Lung (tissue), 12 donors: ENCODE results near the gene PDCD4. TPM values are rescaled to one million over a fixed set of nuclear protein-coding genes. Genes with fewer than 3 reads are reported as not detected.

Source experiments
- ATAC-seq: fragments of 200-7000 bp; cut with Tn5 transposase; one replicate; pipeline ENCODE4 v1.9.1; 2020; ENCODE audit warnings: moderate number of reproducible peaks; ENCODE audit not compliant: insufficient read depth, low FRiP score
- DNase-seq, 3 donors: peaks; one replicate each; pipeline ENCODE4 v3.0.0-alpha.2; 2013 to 2017
- H3K27ac ChIP-seq, 2 donors: one replicate each; pipeline ENCODE4 v1.5.1; 2013; ENCODE audit warnings: mild to moderate bottlenecking in 2 of 2, moderate library complexity in 2 of 2, control low read depth in 1 of 2, inconsistent platforms in 1 of 2, low read depth in 1 of 2, low read length in 1 of 2
- H3K27me3 ChIP-seq, 3 donors: one replicate each; pipeline ENCODE4 v1.5.1; 2013; ENCODE audit warnings: low read length in 2 of 3; ENCODE audit not compliant: control insufficient read depth in 3 of 3, insufficient read depth in 3 of 3
- H3K36me3 ChIP-seq, 4 donors: one replicate each; pipeline ENCODE4 v1.5.1; 2013; ENCODE audit warnings: low read length in 4 of 4, mild to moderate bottlenecking in 1 of 4, moderate library complexity in 1 of 4; ENCODE audit not compliant: control insufficient read depth in 4 of 4, insufficient read depth in 4 of 4
- H3K4me1 ChIP-seq, 5 donors: one replicate each; pipeline ENCODE4 v1.5.1; 2013; ENCODE audit warnings: low read length in 5 of 5, mild to moderate bottlenecking in 2 of 5, moderate library complexity in 1 of 5; ENCODE audit not compliant: control insufficient read depth in 5 of 5, insufficient read depth in 5 of 5
- H3K4me3 ChIP-seq: one replicate; pipeline ENCODE4 v1.5.1; 2013; ENCODE audit warnings: mild to moderate bottlenecking, control low read depth, moderate library complexity
- H3K9ac ChIP-seq, 2 donors: one replicate each; pipeline ENCODE4 v1.5.1; 2013; ENCODE audit warnings: low read length in 2 of 2, control low read depth in 1 of 2; ENCODE audit not compliant: insufficient read depth in 1 of 2
- H3K9me3 ChIP-seq, 4 donors: one replicate each; pipeline ENCODE4 v1.5.1; 2013; ENCODE audit warnings: low read length in 3 of 4, mild to moderate bottlenecking in 1 of 4, moderate library complexity in 1 of 4; ENCODE audit not compliant: control insufficient read depth in 4 of 4, insufficient read depth in 3 of 4
- WGBS, 2 donors: extraction: QIAGEN DNeasy Blood & Tissue Kit; methylation state at CpG; one replicate each; pipeline ENCODE4 v1.1.7; 2013; 5-methylcytosine and 5-hydroxymethylcytosine counted together
- polyA plus RNA-seq, 2 donors: library from polyadenylated mRNA; stranded (reverse); fragments of 200-250 nt; gene quantifications; one replicate each; pipeline ENCODE4 v1.2.1, GENCODE V29; 2013
- total RNA-seq, 2 donors: library from RNA; depleted of rRNA in 1 of 2; stranded (reverse); fragments of >200 nt in 1 of 2; gene quantifications; one replicate each; pipeline ENCODE4 v1.2.1, GENCODE V29; 2014 to 2021
- TF ChIP-seq, protein P1 (sequence below): IDR thresholded peaks from 2 replicates; pipeline ENCODE4 v1.5.1; 2012; ENCODE audit warnings: mild to moderate bottlenecking; ENCODE audit errors: control extremely low read depth, extremely low read depth
- donor health status: control.
- donor health status: control.
- donor health status: Bipolar disorder and iron deficiency.
- donor health status: healthy.
- donor health status: DM: yes; HTN: yes; CAD: no.

PDCD4 gene
- total and polyA plus RNA-seq, 4 donors = 26.7 to 186 (median 33.5) TPM

DNA sequence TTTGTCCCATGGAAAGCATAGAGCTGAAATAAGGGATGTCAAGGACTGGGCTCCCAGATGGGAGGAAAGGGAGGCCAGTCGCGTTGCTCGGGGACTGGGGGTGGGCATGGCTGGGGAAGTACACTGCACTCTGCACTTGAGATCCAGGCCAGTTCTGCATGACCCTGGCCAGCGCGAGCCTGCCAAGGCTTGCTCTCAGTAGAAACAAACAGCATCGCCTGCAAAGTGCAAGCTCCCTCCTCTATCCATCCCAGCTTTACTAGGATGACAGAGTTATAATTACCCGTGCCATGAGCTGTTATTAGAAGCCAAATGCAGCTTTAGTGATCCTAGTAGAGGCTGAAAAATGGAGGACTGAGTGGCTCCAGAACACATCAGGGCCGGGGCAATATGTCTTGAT, 43.9 kb upstream of the PDCD4 start:
- H3K4me3 ChIP-seq = no peak overlapping the region
- ATAC-seq (no peak), DNase-seq (peak in 2 of 3 donors; percentile 46 to 56)
- H3K36me3 ChIP-seq = no peaks in the 10 kb centered on the region
- WGBS, 2 donors = 70 to 86% methylated on average over 8 of the region's 8 CpGs
- H3K27me3 ChIP-seq = no peaks in the 10 kb centered on the region
- TF ChIP-seq, protein P1, sequence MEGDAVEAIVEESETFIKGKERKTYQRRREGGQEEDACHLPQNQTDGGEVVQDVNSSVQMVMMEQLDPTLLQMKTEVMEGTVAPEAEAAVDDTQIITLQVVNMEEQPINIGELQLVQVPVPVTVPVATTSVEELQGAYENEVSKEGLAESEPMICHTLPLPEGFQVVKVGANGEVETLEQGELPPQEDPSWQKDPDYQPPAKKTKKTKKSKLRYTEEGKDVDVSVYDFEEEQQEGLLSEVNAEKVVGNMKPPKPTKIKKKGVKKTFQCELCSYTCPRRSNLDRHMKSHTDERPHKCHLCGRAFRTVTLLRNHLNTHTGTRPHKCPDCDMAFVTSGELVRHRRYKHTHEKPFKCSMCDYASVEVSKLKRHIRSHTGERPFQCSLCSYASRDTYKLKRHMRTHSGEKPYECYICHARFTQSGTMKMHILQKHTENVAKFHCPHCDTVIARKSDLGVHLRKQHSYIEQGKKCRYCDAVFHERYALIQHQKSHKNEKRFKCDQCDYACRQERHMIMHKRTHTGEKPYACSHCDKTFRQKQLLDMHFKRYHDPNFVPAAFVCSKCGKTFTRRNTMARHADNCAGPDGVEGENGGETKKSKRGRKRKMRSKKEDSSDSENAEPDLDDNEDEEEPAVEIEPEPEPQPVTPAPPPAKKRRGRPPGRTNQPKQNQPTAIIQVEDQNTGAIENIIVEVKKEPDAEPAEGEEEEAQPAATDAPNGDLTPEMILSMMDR = no peak
- peak overlapping the region in 1 of 2 donors; percentile 30 for H3K27ac ChIP-seq
- H3K9ac ChIP-seq = no peak overlapping the region
- peaks cover under 1 to 15% (median 3%) of the 10 kb centered on the region in 5 donors for H3K4me1 ChIP-seq
- H3K9me3 ChIP-seq = no peaks in the 10 kb centered on the region

DNA sequence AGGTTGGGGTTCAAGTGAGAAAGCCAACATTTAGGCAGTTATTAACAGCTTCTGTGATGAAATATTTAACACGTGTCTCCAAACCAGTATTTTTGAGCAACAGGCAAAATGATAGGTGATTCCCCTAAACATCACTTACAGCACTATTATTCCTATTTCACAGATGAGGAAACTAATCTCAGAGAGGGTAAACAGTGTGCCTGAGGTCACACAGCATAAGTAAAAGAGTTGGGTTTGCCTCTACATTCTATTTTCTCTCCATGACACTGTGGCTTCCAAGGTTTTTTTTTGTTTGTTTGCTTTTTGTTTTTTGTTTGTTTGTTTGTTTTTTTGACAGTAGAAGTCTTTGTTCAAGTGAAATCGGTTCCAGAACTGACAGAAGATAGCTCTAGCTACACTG, 43.2 kb upstream of the PDCD4 start:
- 45 to 48% methylated on average over 2 of the region's 2 CpGs for WGBS, 2 donors
- Histone ChIP-seq H3K9ac (no peak overlapping the region), H3K27me3 (no peaks in the 10 kb centered on the region), H3K27ac (no peak overlapping the region), H3K4me3 (no peak overlapping the region), H3K4me1 (peaks cover 0 to 15% (median 3%) of the 10 kb centered on the region in 5 donors), H3K9me3 (no peaks in the 10 kb centered on the region), H3K36me3 (no peaks in the 10 kb centered on the region)
- TF ChIP-seq, protein P1 = no peak
- no peak for DNase-seq
- ATAC-seq = no peak

DNA sequence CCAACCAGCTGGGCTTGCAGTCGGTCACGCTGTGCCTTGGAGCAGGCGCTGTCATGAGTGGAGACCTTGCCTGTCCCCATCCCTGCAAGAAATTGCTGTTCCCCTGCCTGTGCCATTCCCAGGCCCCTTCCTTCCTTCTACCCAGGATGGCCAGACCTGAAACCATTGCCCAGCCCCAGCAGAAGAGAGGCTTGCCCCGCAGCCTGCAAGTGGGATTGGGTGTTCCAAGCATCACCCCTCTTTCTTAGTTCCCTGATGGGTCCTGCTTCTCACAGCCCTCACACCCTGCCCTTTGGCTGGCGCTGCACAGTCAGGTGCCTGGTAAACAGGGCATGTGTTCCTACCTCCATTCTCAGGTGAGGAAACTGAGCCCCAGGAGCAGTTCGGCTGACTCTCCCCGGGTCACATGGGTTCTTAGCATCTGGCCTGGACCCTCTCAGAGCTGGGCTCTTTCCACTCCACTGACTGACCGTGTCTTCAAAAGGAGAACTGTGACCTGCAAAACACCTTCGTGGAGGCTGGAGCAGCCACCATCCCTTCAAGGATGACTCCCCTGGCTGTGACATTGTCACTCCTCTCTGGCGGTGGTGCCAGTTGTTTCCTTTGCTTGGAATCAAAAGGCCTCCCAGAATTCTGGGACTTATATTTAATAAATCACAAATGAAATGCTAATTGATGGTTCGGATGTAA, 41.9 kb upstream of the PDCD4 start:
- Histone ChIP-seq H3K36me3 (no peaks in the 10 kb centered on the region), H3K9me3 (no peaks in the 10 kb centered on the region), H3K27me3 (no peaks in the 10 kb centered on the region), H3K4me1 (peaks cover 0 to 21% (median 2%) of the 10 kb centered on the region in 5 donors), H3K27ac (no peak overlapping the region), H3K4me3 (no peak overlapping the region), H3K9ac (no peak overlapping the region)
- DNase-seq = no peak
- TF ChIP-seq, protein P1 = no peak
- WGBS, 2 donors = 86 to 96% methylated on average over 11 of the region's 11 CpGs
- ATAC-seq = no peak
